Activated CD8-positive, alpha-beta memory T cell treated with anti-CD3 and anti-CD28 coated beads for 24 hours (primary cell): Measurements from ENCODE around the gene PRSS56.
A peak's percentile ranks its signal among the peaks of the same experiment; 100 is the strongest.
"Not testable (repeated sequence)": the region's sequence is repeated elsewhere in the genome, so short reads cannot be mapped to it uniquely, and the experiment has no call there.

ENCODE experiments used
- DNase-seq: peaks from one replicate; pipeline ENCODE4 v3.0.0-alpha.2; 2020

The PRSS56 gene

GRCh38 chr2:232542715-232543467 is 22.7 kb downstream of the PRSS56 start:
- DNase-seq, result no peak

GRCh38 chr2:232543491-232543890 is 23.3 kb downstream of the PRSS56 start:
- no peak for DNase-seq

GRCh38 chr2:232543928-232544631 is 23.9 kb downstream of the PRSS56 start:
- DNase-seq, result no peak

GRCh38 chr2:232544674-232545073 is 24.5 kb downstream of the PRSS56 start:
- no peak for DNase-seq

GRCh38 chr2:232545511-232546375 is 25.6 kb downstream of the PRSS56 start:
- DNase-seq, result no peak

- no peak for DNase-seq
Observed at GRCh38 chr2:232547991-232548390, 27.8 kb downstream of the PRSS56 start.

GRCh38 chr2:232549655-232550353 is 29.6 kb downstream of the PRSS56 start:
- DNase-seq, result no peak

- peak; percentile 96 for DNase-seq
Observed at GRCh38 chr2:232550354-232551249, 30.4 kb downstream of the PRSS56 start, which contains the start of the genes EIF4E2 and TIGD1. Gene EIF4E2 (plus strand): TSS chr2:232550689. CDS start chr2:232550725, 36 bp downstream. Gene TIGD1 (minus strand): TSS chr2:232550557. CDS start chr2:232549882, 675 bp downstream.

GRCh38 chr2:232551250-232551638 is 31.1 kb downstream of the PRSS56 start:
- no peak for DNase-seq

GRCh38 chr2:232551776-232552175 is 31.6 kb downstream of the PRSS56 start:
- DNase-seq, result no peak

- DNase-seq, result no peak
Observed at GRCh38 chr2:232556426-232556825, 36.2 kb downstream of the PRSS56 start.

- no peak for DNase-seq
Observed at GRCh38 chr2:232562515-232563151, 42.4 kb downstream of the PRSS56 start.

- no peak for DNase-seq
Observed at GRCh38 chr2:232563580-232563979, 43.4 kb downstream of the PRSS56 start.

- no peak for DNase-seq
Observed at GRCh38 chr2:232567721-232568120, 47.5 kb downstream of the PRSS56 start.

- no peak for DNase-seq
Observed at GRCh38 chr2:232568161-232568560, 48.0 kb downstream of the PRSS56 start.

- no peak for DNase-seq
Observed at GRCh38 chr2:232569541-232569940, 49.4 kb downstream of the PRSS56 start.

- not testable (repeated sequence) for DNase-seq
Observed at GRCh38 chr2:232570481-232570880, 50.3 kb downstream of the PRSS56 start.

- no peak for DNase-seq
Observed at GRCh38 chr2:232571026-232571474, 50.9 kb downstream of the PRSS56 start.

GRCh38 chr2:232573042-232573441 is 52.9 kb downstream of the PRSS56 start:
- no peak for DNase-seq

- DNase-seq, result no peak
Observed at GRCh38 chr2:232573771-232574435, 53.7 kb downstream of the PRSS56 start.
